Left colon (tissue), 2 donors: Measurements from ENCODE around the gene RGS14. TPM values are rescaled to one million over a fixed set of nuclear protein-coding genes. Genes with fewer than 3 reads are reported as not detected.
"Not testable (repeated sequence)": the region's sequence is repeated elsewhere in the genome, so short reads cannot be mapped to it uniquely, and the experiment has no call there.

ENCODE experiments used
- ATAC-seq: fragments of 200-7000 bp; cut with Tn5 transposase; one replicate; pipeline ENCODE4 v1.9.1; 2020; ENCODE audit warnings: mild to moderate bottlenecking, moderate library complexity
- DNase-seq, 2 donors: peaks; one replicate each; pipeline ENCODE4 v3.0.0-alpha.2; 2020
- intact Hi-C, 2 donors: fragments of 100-400 bp; cut with DNase I in 1 of 2; cut with micrococcal nuclease in 1 of 2; formaldehyde crosslinking; loops; one replicate each; pipeline versions ENCODE4 v1.11.2 to v1.14.0; 2022; cut with DNase I, micrococcal nuclease
- total RNA-seq, 2 donors: library from RNA; stranded (reverse); fragmentation: NEBNext Ultra II Directional; extraction: Animal tissue kit (Norgen Biotek cat#: 25700); gene quantifications; one replicate each; pipeline ENCODE4 v1.2.1, GENCODE V29; 2021
- donor health status: DM: no; HTN: no; CAD: no.
- donor health status: DM: yes; HTN: yes; CAD: no.

Gene RGS14
- total RNA-seq, 2 donors from 2014 or later = 5.6 to 12.0 TPM

DNA sequence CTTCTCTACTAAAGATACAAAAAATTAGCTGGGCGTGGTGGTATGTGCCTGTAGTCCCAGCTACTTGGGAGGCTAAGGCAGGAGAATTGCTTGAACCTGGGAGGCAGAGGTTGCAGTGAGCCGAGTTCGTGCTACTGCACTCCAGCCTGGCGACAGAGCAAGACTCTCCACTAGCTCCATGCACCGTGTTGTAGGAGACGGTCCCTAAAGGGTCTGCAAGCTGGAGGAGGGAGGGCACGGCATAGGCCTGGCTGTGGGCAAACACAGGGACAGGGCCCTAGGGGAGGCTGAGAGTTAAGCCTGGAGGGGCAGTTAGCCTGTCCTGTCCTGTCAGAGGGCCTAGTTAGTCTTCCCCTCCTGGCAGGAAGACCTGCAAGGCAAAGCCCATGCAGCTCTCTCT is 3.0 kb downstream of the RGS14 start:
- DNase-seq, ATAC-seq: not testable (repeated sequence)
- intact Hi-C loops = loop anchor here in 1 of 2 donors (10.0 kb wide), 1 partner anchor 46 kb away; the partner anchor contains the start of gene MXD3

DNA sequence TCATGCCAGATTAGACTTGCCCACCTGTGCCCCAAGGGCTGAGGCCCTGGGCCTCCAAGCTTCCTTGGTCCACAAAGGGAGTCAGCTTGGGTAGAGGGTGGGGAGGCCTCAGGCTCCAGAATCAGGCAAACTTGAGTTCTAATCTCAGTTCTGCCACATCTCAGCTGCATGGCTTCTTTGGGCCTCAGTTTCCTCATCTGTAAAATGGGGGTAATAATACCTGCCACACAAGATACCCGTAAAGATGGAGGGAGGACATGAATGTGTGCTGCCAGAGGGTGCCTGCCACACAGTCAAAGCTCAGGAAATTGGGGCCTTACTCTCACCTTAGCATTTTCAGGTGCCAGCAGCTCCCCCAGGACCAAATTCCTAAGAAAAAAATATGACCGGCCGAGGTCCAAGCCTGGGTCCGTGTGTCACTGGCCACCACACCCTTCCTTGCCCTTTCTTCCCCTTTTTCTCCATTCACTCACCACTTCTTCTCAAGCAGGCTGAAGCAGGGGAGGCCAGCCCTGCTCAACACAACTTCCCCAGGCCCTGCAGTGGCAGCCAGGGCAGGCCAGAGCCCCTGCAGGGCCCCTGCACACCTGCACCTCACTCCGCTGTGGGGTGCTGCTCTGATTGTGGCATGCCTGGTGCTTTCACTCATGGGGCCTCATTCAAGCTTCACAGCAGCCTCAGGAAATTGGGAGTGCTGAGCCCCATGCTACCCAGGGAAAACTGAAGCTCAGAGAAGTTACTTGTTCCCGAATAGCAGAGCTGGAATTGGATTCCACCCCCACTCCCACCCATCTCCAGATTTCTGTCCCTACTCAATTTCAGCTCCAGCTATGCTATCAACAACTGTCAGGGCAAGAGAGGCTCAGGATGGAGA is 3.9 kb downstream of the RGS14 start:
- ATAC-seq = no peak
- intact Hi-C loops = loop anchor here in 1 of 2 donors (10.0 kb wide), 1 partner anchor 47 kb away; the partner anchor contains the start of gene MXD3
- no peak for DNase-seq

DNA sequence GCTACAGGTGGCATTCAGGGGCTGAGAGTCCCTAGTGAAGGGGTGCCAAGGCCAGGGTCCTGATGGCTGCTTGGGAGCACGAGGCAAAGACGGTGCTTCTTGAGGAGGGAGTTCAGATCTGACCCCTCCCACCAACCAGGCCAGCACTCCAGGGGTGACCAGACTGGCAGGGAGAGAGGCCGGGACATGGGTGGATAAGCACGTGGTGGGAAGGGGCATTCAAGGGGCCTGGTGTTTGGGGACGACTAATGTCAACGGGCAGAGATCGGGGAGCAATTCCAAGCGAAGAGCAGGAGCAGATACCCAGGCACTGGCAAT is 4.5 kb downstream of the RGS14 start:
- ATAC-seq (no peak), DNase-seq (no peak)
- intact Hi-C loops = loop anchor here in 1 of 2 donors (10.0 kb wide), 1 partner anchor 47 kb away; the partner anchor contains the start of gene MXD3

DNA sequence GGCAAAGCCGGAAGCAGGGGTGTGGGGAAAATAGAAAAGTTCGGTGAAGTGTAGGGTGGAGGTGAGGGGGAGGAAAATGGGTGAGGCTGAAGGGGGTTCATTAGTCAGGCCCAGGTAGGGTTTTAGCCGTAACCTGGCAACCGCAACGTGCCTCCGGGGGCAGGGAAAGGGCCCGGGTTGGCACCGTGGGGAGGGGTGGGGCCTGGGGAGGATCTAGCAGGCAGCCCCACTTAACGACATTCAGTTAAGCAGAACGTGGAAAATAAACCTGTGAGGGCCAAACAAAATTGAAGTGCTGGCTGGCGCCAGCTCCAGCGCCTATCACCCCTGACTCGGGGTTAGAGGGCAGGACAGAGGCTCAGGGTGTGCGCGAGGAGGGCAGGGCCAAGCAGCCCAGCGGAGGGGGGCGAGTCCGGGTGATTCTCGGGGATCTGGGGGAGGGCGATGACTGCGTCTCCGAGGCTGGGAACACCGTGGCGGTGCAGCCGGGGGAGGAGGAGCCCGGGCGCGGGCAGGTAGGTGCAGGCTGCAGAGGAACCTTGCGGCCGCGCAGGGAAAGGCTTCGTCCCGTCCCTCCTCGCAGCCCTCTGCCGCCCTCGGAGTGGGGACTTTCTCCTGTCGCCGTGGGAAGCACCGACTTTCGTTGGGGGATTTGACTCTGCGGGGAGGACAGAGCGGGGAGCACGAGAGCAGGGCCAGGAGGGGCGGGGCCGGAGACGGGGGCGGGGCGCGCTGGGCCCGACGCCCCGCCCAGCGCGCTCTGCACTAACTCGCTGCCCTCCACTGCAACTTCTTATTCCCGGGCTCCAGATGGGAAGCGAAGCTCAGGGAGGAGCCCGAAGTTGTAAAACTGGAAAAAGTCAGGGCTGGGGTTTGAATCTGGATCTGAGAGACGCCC is 5.1 kb downstream of the RGS14 start:
- ATAC-seq (peak; percentile 75), DNase-seq (peak; percentile 70 to 81)
- intact Hi-C loops = loop anchor here in 1 of 2 donors (10.0 kb wide), 1 partner anchor 48 kb away; the partner anchor contains the start of gene MXD3

DNA sequence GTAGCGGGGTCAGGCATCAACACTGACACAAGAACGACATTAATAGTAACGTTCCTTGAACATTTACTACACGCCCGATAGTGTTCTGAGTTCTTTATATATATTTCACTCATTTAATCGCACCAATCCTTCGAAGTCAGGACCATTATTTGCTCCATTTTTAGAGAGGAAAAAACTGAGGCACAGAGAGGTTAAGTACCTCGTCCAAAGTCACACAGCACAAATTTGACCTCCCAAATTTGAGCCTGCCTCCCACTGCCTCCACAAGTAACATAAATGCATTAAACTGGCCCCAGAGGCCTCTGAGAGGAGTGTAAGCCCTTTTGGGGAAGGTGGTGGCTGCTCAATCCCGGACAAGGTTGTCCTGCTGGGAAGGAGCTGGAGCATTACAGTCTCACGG is 5.8 kb downstream of the RGS14 start:
- intact Hi-C loops = loop anchor here in 1 of 2 donors (10.0 kb wide), 1 partner anchor 49 kb away; the partner anchor contains the start of gene MXD3
- DNase-seq = no peak
- no peak for ATAC-seq

DNA sequence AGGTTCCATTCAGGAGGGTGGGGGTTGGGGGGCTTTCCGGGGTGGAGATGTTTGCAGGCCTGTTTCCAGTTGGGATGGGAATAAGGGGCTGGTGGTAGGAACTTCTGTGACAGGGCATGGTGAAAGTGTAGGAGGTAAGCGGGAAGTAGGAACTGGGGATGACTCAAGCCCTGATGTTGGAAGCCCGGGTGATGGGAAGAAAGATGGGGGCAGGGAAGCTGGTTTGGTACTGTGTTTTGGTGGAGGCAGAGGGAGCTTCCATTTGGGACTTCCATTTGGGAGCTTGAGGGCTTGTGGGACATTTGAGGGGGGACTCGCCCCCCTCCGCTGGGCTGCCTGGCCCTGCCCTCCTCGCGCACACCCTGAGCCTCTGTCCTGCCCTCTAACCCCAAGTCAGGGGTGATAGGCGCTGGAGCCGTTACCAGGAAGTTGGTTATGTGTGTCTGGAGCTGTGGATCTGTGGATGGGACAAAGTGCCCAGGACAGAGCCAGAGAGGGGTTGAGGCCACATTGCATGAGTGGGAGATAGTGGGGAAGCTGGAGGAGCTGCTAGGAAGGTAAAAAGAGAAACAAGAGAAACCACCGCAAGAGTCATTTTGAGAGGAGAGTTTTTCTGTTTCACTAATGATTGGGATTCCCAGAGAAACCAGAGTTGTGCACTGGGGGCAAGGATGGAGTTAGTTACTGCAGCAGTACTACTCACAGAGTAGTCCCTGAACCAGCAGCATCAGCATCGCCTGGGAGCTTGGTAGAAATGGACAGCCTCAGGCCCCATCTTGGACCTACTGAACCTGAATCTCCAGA is 6.6 kb downstream of the RGS14 start:
- DNase-seq (no peak), ATAC-seq (no peak)
- intact Hi-C loops = loop anchor here in 1 of 2 donors (10.0 kb wide), 1 partner anchor 50 kb away; the partner anchor contains the start of gene MXD3

DNA sequence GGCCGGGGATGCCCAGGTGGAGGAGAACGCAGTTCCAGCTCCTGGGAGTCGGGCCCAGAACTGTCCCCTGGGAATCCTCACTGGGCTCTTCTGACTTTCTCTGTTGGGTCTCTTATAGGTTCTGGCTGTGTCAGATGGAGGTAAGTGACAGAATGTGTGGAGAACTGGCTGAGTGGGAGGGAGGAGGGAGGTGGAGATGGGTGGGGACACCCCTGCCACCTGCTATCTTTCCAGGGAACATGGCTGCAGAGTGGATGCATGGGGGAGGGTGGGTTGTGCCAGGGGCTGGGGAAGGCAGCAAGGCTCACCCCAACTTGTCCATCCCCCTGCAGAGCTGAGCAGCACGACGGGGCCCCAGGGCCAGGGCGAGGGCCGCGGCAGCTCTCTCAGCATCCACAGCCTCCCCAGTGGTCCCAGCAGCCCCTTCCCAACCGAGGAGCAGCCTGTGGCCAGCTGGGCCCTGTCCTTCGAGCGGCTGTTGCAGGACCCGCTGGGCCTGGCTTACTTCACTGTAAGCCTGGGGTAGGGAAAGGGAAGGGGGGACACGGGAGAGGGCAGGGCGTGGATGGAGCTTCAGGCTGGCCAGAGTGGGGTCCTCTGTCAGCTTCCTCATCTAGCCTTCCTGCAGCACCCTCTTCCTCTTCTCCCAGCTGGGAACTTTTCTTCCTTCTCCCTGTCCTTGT is 8.3 kb downstream of the RGS14 start:
- ATAC-seq = no peak
- intact Hi-C loops = loop anchor here in 1 of 2 donors (10.0 kb wide), 1 partner anchor 51 kb away; the partner anchor contains the start of gene MXD3
- no peak for DNase-seq

DNA sequence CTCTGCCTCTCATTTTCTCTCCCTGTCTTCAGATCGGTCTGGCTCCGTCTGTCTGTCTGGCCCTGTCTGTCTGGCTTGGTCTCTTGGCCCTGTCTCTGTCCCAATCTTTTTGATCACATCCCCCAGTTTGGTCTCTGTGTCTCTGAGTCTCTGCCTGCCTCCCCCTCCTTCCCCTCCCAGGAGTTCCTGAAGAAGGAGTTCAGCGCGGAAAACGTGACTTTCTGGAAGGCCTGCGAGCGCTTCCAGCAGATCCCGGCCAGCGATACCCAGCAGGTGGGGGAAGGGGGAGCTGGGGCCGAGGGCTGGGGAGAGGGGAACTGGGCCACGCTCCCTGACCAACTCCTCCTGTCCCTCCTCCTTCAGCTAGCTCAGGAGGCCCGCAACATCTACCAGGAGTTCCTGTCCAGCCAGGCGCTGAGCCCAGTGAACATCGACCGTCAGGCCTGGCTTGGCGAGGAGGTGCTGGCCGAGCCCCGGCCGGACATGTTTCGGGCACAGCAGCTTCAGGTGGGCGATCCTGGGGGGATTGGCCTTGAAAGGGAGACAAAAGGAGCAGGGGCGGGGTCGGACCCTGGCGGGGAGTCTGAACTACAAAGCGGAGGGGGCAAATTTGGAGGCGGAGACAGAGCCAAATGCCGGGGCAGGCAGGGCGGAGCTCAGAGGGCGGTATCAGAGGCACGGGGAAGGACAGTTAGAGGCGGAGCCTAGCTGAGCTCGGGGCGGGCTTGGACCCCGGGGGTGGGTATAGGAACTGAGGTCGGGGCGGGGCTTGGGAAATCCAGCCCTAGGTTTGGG is 9.0 kb downstream of the RGS14 start:
- peak; percentile 90 to 92 for DNase-seq
- ATAC-seq = peak; percentile 67
- intact Hi-C loops = loop anchor here in 1 of 2 donors (10.0 kb wide), 1 partner anchor 52 kb away; the partner anchor contains the start of gene MXD3

DNA sequence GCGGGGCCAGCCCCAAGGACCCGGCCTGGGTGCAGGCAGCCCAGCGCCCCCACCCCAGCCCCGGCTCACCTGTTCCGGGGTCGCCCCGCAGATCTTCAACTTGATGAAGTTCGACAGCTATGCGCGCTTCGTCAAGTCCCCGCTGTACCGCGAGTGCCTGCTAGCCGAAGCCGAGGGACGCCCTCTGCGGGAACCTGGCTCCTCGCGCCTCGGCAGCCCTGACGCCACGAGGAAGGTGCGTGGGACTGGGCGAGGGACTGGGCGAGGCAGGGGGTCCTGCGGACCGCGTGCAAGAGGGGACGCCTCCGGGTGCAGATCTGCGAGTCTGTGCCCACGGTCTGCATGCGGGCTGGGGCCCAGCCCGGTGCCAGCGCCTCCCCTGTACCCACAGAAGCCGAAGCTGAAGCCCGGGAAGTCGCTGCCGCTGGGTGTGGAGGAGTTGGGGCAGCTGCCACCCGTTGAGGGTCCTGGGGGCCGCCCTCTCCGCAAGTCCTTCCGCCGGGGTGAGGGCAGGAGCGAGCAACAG is 9.7 kb downstream of the RGS14 start:
- DNase-seq = no peak
- peak; percentile 8 for ATAC-seq
- intact Hi-C loops = loop anchor here in 1 of 2 donors (10.0 kb wide), 1 partner anchor 53 kb away; the partner anchor contains the start of gene MXD3

DNA sequence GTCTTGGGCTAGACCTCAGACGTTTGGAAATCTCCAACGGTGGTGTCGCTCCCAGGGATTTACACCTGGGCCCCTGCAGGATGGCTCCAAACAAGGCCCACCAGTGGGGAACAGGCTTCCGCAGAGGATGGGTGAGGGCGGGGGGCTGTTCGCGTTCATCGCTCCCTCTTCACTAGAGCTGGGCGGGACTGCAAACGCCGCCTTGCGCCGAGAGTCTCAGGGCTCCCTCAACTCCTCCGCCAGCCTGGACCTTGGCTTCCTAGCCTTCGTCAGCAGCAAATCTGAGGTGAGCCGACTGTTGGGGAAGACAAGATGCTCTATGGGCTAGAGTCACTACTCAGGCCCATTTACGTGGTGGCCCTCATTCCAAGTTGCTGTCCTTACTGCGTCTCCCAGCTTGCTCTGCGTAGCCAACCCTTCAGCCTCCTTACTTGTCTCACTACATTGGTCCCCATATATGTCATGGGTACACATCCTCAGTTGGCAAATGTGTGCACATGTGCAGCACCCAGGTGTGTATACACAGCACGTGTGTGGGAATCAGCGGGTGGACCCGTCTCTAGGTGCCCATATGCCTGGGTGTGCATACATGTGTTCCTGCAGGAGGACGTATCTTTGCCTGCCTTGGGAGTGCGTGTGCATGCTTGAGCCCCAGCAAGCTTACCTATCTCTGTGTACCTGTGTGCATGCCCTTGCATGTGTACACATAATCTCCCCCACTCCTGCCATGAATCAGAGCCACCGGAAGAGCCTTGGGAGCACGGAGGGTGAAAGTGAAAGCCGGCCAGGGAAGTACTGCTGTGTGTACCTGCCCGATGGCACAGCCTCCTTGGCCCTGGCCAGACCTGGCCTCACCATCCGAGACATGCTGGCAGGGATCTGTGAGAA is 10.5 kb downstream of the RGS14 start:
- DNase-seq (no peak), ATAC-seq (no peak)
- intact Hi-C loops = loop anchor here in 1 of 2 donors (10.0 kb wide), 1 partner anchor 53 kb away; the partner anchor contains the start of gene MXD3

DNA sequence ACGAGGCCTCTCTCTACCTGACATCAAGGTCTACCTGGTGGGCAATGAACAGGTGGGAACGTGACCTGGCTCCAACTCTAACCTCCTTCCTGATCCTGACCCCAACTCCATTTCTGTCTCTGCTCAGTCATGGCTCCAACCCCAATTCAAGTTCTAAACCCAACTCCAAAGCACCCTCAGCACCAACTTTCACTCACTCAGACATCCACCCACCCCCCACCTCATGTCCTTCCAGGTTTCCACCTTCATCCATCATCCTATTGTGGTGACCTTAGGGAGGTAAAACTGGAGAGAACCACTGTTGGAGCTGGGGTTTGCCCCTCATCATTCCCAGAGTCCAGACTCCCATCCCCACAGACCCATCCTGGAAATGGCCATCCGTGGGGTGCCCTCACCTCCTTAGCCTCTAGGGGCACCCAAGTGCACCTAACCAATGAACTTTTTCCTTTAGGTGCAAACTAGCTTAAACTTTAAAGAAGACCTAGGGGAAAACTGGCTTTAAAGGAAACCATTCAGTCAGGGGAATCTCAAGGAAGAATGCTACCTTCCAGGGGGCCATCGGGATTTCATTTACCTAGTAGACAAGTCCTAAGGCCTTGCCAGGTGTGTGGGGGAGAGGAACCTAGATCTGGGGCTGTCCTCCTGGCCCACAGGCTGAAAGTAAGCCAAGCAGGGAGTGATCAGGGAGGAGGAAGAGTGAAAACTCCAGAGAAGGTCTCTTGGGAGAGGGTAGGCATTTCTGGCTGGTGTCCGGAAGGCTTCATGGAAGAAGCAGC is 11.3 kb downstream of the RGS14 start:
- no peak for ATAC-seq

DNA sequence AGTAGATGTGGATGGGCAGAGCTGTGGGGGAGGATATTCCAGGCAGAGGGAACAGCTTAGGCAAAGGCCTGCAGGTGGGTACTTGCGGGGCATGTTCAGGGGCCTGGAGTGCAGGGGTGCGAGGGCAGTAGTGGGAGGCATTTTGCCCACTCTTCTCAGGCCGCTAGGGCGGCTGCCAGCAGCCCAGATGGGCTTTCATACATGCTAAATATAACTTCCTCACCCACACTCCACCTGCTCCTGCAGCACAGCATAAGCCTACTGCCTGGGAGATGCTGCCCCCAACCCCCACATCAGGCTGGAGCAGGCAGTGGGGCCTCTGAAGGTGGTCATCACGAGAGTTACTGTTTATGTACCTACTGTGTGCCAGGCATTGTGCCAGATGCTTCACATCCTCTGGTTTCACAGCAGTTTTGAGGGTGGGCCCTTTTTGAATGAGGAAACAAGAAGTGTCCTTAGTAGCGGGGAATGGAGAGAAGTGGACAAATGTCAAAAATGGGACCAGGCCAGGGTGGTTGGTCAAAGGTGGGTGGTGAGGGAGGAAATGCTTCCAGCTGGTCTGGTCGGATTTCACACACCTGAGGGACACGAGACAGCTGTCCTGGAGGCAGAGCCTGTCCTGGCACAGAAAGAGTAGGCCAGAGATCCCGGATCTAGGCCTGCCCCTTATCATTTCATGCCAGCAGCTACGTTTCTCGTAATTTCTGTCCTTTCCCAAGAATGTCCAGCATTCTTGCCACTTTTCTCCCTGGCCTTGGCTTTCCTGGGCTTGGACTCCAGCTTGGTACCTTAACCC is 12.1 kb downstream of the RGS14 start:
- DNase-seq = no peak
- no peak for ATAC-seq
- intact Hi-C loops = loop anchor here in 1 of 2 donors (10.0 kb wide), 1 partner anchor 55 kb away; the partner anchor contains the start of gene MXD3

More for the DNA sequence above, 11.3 kb downstream of the RGS14 start:
- DNase-seq = peak in 1 of 2 donors; percentile 44
- intact Hi-C loops = loop anchor here in 1 of 2 donors (10.0 kb wide), 1 partner anchor 54 kb away; the partner anchor contains the start of gene MXD3

DNA sequence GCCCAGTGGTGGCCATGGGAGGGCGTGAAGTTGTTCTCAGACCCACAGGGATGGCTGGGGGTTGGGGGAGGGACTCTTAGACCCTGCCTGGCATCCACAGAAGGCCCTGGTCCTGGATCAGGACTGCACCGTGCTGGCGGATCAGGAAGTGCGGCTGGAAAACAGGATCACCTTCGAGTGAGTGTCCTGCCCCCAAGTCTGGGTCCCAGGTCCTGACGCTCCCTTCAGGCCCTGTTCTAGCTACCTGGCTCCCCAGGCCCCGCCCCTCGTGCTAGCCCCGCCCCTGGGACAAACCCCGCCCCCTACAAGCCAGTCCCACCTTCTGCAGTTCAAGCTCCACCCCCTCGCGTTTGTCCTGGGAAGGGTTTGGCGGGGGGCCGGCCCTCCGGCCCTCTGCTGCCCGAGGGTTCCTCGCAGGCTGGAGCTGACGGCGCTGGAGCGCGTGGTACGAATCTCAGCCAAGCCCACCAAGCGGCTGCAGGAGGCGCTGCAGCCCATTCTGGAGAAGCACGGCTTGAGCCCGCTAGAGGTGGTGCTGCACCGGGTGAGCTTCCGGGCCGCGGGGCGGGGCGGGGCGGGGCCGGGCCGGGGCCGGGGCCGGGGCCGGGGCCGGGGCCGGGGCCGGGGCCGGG is 12.9 kb downstream of the RGS14 start:
- peak; percentile 80 for ATAC-seq
- intact Hi-C loops = no loop called here
- peak; percentile 90 for DNase-seq
